K562 (cell line): ENCODE results near the gene MYL1. TPM values are rescaled to one million over a fixed set of nuclear protein-coding genes. Genes with fewer than 3 reads are reported as not detected.

ENCODE experiments used
- ATAC-seq: fragments of 200-7000 bp; cut with Tn5 transposase; 3 replicates; pipeline ENCODE4 v1.9.1; 2020; ENCODE audit warnings: moderate library complexity
- Bru-seq: library from RNA; stranded (reverse); fragments of 400-500 nt; gene quantifications from one replicate; lab custom pipeline; 2021; lab: Mats Ljungman, UMichigan
- BruChase-seq, 2 experiments: library from RNA; stranded (reverse); fragments of 400-500 nt; gene quantifications; one replicate each; lab custom pipeline; 2021; lab: Mats Ljungman, UMichigan
- BruUV-seq: library from RNA; stranded (reverse); fragments of 400-500 nt; replicated peaks from 2 replicates; lab custom pipeline; 2021; lab: Mats Ljungman, UMichigan
- CTCF ChIA-PET: fragments of 300-600 bp; formaldehyde crosslinking; extraction: SDS; loops from one replicate; lab custom pipeline; 2021; ENCODE audit warnings: low intra/inter-chr PET ratio; lab: Yijun Ruan, JAX
- POLR2A ChIA-PET: fragments of 300-600, 350-650 bp; sonication (Branson Sonifier 250); formaldehyde crosslinking; extraction: SDS; loops from one replicate; lab custom pipeline; 2021; ENCODE audit warnings: antibody characterized with exemption, inconsistent platforms; lab: Yijun Ruan, JAX
- DNase-seq, 4 experiments: peaks; one replicate each; pipeline versions ENCODE4 v3.0.0 to v3.0.0-alpha.2; 2011 to 2018; ENCODE audit warnings: low spot score in 3 of 4, mixed read lengths in 3 of 4; ENCODE audit errors: extremely low read depth in 1 of 4
- FAIRE-seq: peaks from 2 replicates; lab custom pipeline; 2011; peaks lifted over from hg19 to GRCh38; lab: Jason Lieb, UNC
- H2AFZ ChIP-seq: 2 replicates; pipeline ENCODE4 v1.6.0; 2011; ENCODE audit warnings: low read depth, low read length, control low read depth, inconsistent platforms
- H3K27ac ChIP-seq: fragments of 200-600 bp; 3 replicates; pipeline ENCODE4 v1.8.0; 2011; ENCODE audit warnings: low read depth, mild to moderate bottlenecking, control low read depth, inconsistent platforms, low read length, moderate library complexity, mixed read lengths; ENCODE audit errors: extremely low read depth
- H3K27me3 ChIP-seq, 2 experiments: fragments of 300-600 bp in 1 of 2; 2 replicates in 1 of 2; 3 replicates in 1 of 2; pipeline versions ENCODE4 v1.6.0 to v1.8.0; 2011; ENCODE audit warnings: inconsistent platforms in 2 of 2, low read length in 2 of 2, mild to moderate bottlenecking in 1 of 2, mixed read lengths in 1 of 2, moderate library complexity in 1 of 2; ENCODE audit not compliant: control insufficient read depth in 2 of 2, insufficient read depth in 2 of 2
- H3K36me3 ChIP-seq: fragments of 300-600 bp; 3 replicates; pipeline ENCODE4 v1.8.0; 2011; ENCODE audit warnings: mild to moderate bottlenecking, low read length, inconsistent platforms; ENCODE audit not compliant: control insufficient read depth, insufficient read depth
- H3K4me1 ChIP-seq, 2 experiments: fragments of 200-600 bp in 1 of 2; replicated peaks in 1 of 2; 2 replicates in 1 of 2; 3 replicates in 1 of 2; pipeline versions ENCODE4 v1.5.1 to v1.8.0; 2011; ENCODE audit warnings: inconsistent platforms in 2 of 2, low read length in 2 of 2, mild to moderate bottlenecking in 1 of 2, mixed read lengths in 1 of 2, moderate library complexity in 1 of 2; ENCODE audit not compliant: control insufficient read depth in 2 of 2, insufficient read depth in 2 of 2
- H3K4me2 ChIP-seq: 2 replicates; pipeline ENCODE4 v1.6.1; 2011; ENCODE audit warnings: low read length, control low read depth, inconsistent platforms, mixed read lengths; ENCODE audit not compliant: insufficient read depth
- H3K4me3 ChIP-seq: fragments of 200-600 bp; sonication (generic), shearing (Covaris generic); 2 replicates; pipeline ENCODE4 v1.5.1; 2016; ENCODE audit warnings: control low read depth, inconsistent platforms
- H3K79me2 ChIP-seq: fragments of 200-600 bp; 3 replicates; pipeline ENCODE4 v1.8.0; 2011; ENCODE audit warnings: low read length, inconsistent platforms; ENCODE audit not compliant: control insufficient read depth, insufficient read depth
- H3K9ac ChIP-seq, 2 experiments: 2 replicates each; pipeline versions ENCODE4 v1.6.0 to v1.6.1; 2011; ENCODE audit warnings: low read depth in 2 of 2, low read length in 2 of 2, control low read depth in 1 of 2, inconsistent platforms in 1 of 2, mild to moderate bottlenecking in 1 of 2, mixed read lengths in 1 of 2; ENCODE audit not compliant: insufficient read depth in 1 of 2
- H3K9me1 ChIP-seq: one replicate; pipeline ENCODE4 v1.6.0; 2011; ENCODE audit warnings: inconsistent platforms, mild to moderate bottlenecking, low read length, moderate library complexity; ENCODE audit not compliant: control insufficient read depth, insufficient read depth
- H3K9me3 ChIP-seq: replicated peaks from 2 replicates; pipeline ENCODE4 v1.5.1; 2011; ENCODE audit warnings: low read depth, low read length, inconsistent platforms; ENCODE audit not compliant: control insufficient read depth, insufficient read depth
- H4K20me1 ChIP-seq: replicated peaks from 2 replicates; pipeline ENCODE4 v1.6.1; 2011; ENCODE audit warnings: low read length, inconsistent platforms, mixed read lengths; ENCODE audit not compliant: control insufficient read depth, insufficient read depth
- ARID2 ChIP-seq: fragments of 450-650 bp; IDR thresholded peaks from 2 replicates; pipeline ENCODE4 v1.6.1; 2017; ENCODE audit warnings: antibody characterized with exemption, mild to moderate bottlenecking
- BDP1 ChIP-seq: IDR thresholded peaks from 3 replicates; pipeline ENCODE4 v1.6.1; 2011; ENCODE audit not compliant: insufficient read length, insufficient read depth
- NFIC ChIP-seq: fragments of 450-650 bp; IDR thresholded peaks from 2 replicates; pipeline ENCODE4 v1.6.1; 2017; ENCODE audit warnings: mild to moderate bottlenecking, inconsistent platforms
- PCBP2 ChIP-seq: fragments of 200-400 bp; formaldehyde crosslinking; IDR thresholded peaks from 2 replicates; pipeline ENCODE4 v1.6.1; 2018; ENCODE audit warnings: low read length, low read depth, mild to moderate bottlenecking, moderate library complexity; ENCODE audit not compliant: poor library complexity, severe bottlenecking
- WHSC1 ChIP-seq: IDR thresholded peaks from one replicate; pipeline ENCODE4 v1.6.1; 2012; ENCODE audit warnings: low read length, control low read depth, inconsistent platforms
- WGBS: fragments of 100-300 bp; shearing (Covaris generic); methylation state at CpG from one replicate; pipeline ENCODE4 v1.1.6; 2016; ENCODE audit warnings: low coverage, mixed read lengths; ENCODE audit not compliant: insufficient coverage; ENCODE audit errors: missing lambda C conversion rate; 5-methylcytosine and 5-hydroxymethylcytosine counted together
- in situ Hi-C: fragments of 300-500 bp; cut with MboI; formaldehyde crosslinking; loops from 4 replicates; pipeline ENCODE4 v1.15.0; 2018; ENCODE audit warnings: inconsistent platforms, mixed read lengths
- intact Hi-C: fragments of 100-400 bp; cut with micrococcal nuclease; formaldehyde crosslinking; loops from 2 replicates; pipeline ENCODE4 v1.14.2; 2022
- long read RNA-seq, 3 experiments: library from polyadenylated mRNA in 2 of 3; library from RNA in 1 of 3; unstranded in 2 of 3; stranded (forward) in 1 of 3; transcript quantifications; one replicate each; pipeline ENCODE4 v2.0.0, GENCODE V29; 2019 to 2022
- polyA minus RNA-seq, 3 experiments: library from RNA; depleted of rRNA, polyadenylated mRNA; stranded (reverse); fragments of >200 nt; gene quantifications; 2 replicates each; pipeline ENCODE4 v1.2.3, GENCODE V29; 2011
- polyA plus RNA-seq, 8 experiments: library from polyadenylated mRNA; depleted of rRNA in 4 of 8; stranded (reverse) in 5 of 8; unstranded in 3 of 8; fragments of >200 nt; fragmentation: Nextera tagmentation in 2 of 8; fragmentation: Illumina TruSeq in 1 of 8; extraction: Ambion mirVana in 2 of 8; extraction: Trizol in 1 of 8; gene quantifications; 2 replicates each; pipeline versions ENCODE4 v1.2.1 to v1.2.3, GENCODE V29; 2011 to 2014; ENCODE audit warnings: inconsistent platforms in 1 of 8, missing spikeins in 1 of 8
- total RNA-seq, 7 experiments: library from RNA; depleted of rRNA in 6 of 7; stranded (reverse); fragments of >200 nt in 6 of 7; fragmentation: Illumina TruSeq in 2 of 7; extraction: Trizol in 2 of 7; gene quantifications; 2 replicates each; pipeline versions ENCODE4 v1.2.1 to v1.2.3, GENCODE V29; 2011 to 2021; ENCODE audit warnings: low replicate concordance in 1 of 7

Gene MYL1
- not detected in 2 replicates for total RNA-seq (2011; cell fraction: chromatin; rRNA removed; ENCODE audit: low replicate concordance)
- not detected in 2 replicates for total RNA-seq (2011; cell fraction: nucleolus; rRNA removed)
- total RNA-seq (2011; cell fraction: nucleoplasm; rRNA removed): not detected in 2 replicates
- total RNA-seq (2014; rRNA removed): not detected in 2 replicates
- total RNA-seq (2014; rRNA removed; fragmentation: Illumina TruSeq; extraction: Trizol): not detected in 2 replicates
- total RNA-seq (2015; rRNA removed; fragmentation: Illumina TruSeq; extraction: Trizol): not detected in 2 replicates
- total RNA-seq (2021): not detected in 2 replicates
- not detected in 2 replicates for polyA plus RNA-seq (2011; rRNA removed)
- not detected in 2 replicates for polyA plus RNA-seq (2011; cell fraction: cytosol; rRNA removed)
- polyA plus RNA-seq (2011; cell fraction: nucleus; rRNA removed): not detected in 2 replicates
- not detected in 2 replicates for polyA plus RNA-seq (2012)
- not detected in 2 replicates for polyA plus RNA-seq (2014; fragmentation: Illumina TruSeq; extraction: Trizol)
- not detected for polyA plus RNA-seq (2014; fragmentation: Nextera tagmentation; extraction: Ambion mirVana)
- polyA plus RNA-seq (2014; rRNA removed): not detected in 2 replicates
- not detected in 2 replicates for polyA minus RNA-seq (2011; rRNA and poly(A)+ RNA removed)
- not detected in 2 replicates for polyA minus RNA-seq (2011; cell fraction: cytosol; rRNA and poly(A)+ RNA removed)
- polyA minus RNA-seq (2011; cell fraction: nucleus; rRNA and poly(A)+ RNA removed): not detected in 2 replicates
- Bru-seq, nascent RNA: not detected
- BruChase-seq, experiment 1, labeled RNA remaining after a 2-hour chase: percentile 4 among the genes with signal in this experiment
- percentile 8 among the genes with signal in this experiment for BruChase-seq, experiment 2, labeled RNA remaining after a 6-hour chase
- long read RNA-seq, experiment 1: 0 reads
- long read RNA-seq, experiment 2: 0 reads
- long read RNA-seq, experiment 3: 0 reads

DNA sequence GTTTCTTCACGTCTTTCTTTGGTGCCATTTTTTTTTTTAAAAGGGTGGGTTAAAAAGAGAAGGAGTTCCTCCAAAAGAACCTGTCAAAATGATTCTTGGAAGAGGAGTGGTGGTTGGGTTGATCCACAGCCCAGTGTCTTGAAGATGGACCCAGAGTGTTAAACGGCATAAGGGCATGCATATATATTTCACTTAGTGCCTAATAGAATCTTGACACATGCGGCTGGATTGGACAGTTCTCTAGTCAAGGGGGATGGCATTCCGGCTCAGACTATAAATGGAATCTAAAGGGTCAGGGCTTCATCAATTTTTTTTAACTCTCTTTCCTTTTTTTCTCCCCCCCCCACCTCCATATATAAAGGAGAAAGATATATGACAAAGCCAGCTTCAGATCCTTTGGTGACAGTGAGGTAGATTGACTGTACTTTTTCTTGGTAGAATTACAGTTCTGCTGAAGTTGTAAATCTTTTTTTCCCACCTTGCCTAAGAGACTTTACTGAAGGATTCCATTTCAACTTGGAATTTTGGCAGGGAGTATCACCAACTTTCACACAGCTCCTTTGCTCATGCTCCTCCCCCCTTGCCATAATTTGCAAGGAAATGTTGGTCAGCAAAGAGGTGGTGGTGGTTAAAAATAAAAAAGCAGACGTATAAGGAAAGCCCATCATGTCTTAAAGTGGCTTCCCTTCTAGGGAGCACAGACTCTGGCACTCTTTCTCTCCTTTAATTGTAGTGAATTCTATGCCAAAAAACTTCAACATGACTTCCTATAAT is at the start of gene MYL1:
MYL1 (minus strand) TSS at position 160 of the 774 bp plus-strand sequence; CDS start at position 28, 132 bp downstream.
- Histone ChIP-seq H3K9me1 (no peaks in the 10 kb centered on the region), H3K9ac (no peak within 1 kb of the TSS), H3K4me3 (no peak within 1 kb of the TSS), H3K36me3 (no peaks in the 10 kb centered on the region), H3K4me1 (no peaks in the 10 kb centered on the region), H4K20me1 (no peaks in the 10 kb centered on the region), H2AFZ (no peak within 1 kb of the TSS), H3K9me3 (no peaks in the 10 kb centered on the region), H3K79me2 (no peaks in the 10 kb centered on the region), H3K27ac (no peak within 1 kb of the TSS), H3K27me3 (no peaks in the 10 kb centered on the region), H3K4me2 (no peak within 1 kb of the TSS)
- ATAC-seq (no peak), DNase-seq (no peak), FAIRE-seq (no peak)
- ChIA-PET POLR2A (no interaction called here), CTCF (no interaction called here)
- intact Hi-C loops: no loop called here
- in situ Hi-C loops: no loop called here
- BruUV-seq: no TSS peak
- no peak for TF ChIP-seq ARID2
- no peak for TF ChIP-seq WHSC1
- no peak for TF ChIP-seq PCBP2
- TF ChIP-seq NFIC: no peak
- no peak for TF ChIP-seq BDP1
- WGBS: 0% methylated on average over 3 of the region's 5 CpGs
